ENCODE data around the gene SLC13A1.

- no peak for TF ChIP-seq POLR2A (IDR thresholded peaks at IDR 0.05)
- TF ChIP-seq, protein P1, sequence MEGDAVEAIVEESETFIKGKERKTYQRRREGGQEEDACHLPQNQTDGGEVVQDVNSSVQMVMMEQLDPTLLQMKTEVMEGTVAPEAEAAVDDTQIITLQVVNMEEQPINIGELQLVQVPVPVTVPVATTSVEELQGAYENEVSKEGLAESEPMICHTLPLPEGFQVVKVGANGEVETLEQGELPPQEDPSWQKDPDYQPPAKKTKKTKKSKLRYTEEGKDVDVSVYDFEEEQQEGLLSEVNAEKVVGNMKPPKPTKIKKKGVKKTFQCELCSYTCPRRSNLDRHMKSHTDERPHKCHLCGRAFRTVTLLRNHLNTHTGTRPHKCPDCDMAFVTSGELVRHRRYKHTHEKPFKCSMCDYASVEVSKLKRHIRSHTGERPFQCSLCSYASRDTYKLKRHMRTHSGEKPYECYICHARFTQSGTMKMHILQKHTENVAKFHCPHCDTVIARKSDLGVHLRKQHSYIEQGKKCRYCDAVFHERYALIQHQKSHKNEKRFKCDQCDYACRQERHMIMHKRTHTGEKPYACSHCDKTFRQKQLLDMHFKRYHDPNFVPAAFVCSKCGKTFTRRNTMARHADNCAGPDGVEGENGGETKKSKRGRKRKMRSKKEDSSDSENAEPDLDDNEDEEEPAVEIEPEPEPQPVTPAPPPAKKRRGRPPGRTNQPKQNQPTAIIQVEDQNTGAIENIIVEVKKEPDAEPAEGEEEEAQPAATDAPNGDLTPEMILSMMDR (IDR thresholded peaks at IDR 0.05) = no peak
These were observed 109.3 kb downstream of the SLC13A1 start for GRCh38 chr7:123090456-123090855.

All from thyroid gland (tissue), 4 donors.